CD4-positive, alpha-beta T cell (primary cell): ENCODE results near the gene GALNT14. TPM values are rescaled to one million over a fixed set of nuclear protein-coding genes. Genes with fewer than 3 reads are reported as not detected.

Experiments
- ATAC-seq: fragments of 200-7000 bp; cut with Tn5 transposase; one replicate; pipeline ENCODE4 v1.10.0; 2022; ENCODE audit warnings: mild to moderate bottlenecking; ENCODE audit not compliant: poor library complexity
- CTCF ChIA-PET: fragments of 350-600 bp; sonication (Branson Sonifier 250); formaldehyde crosslinking; loops from one replicate; lab custom pipeline; 2021; ENCODE audit warnings: antibody characterized with exemption, inconsistent platforms; lab: Charles Lee
- POLR2A ChIA-PET: fragments of 350-600 bp; sonication (Branson Sonifier 250); formaldehyde crosslinking; loops from one replicate; lab custom pipeline; 2021; ENCODE audit warnings: antibody characterized with exemption, inconsistent platforms; lab: Charles Lee
- DNase-seq, 14 experiments: peaks; one replicate each; pipeline ENCODE4 v3.0.0-alpha.2; 2013 to 2020; ENCODE audit warnings: mixed read lengths in 2 of 14
- H3K27ac ChIP-seq, 2 donors: one replicate each; pipeline versions ENCODE4 v1.5.1 to v1.7.0; 2013; ENCODE audit warnings: low read length in 2 of 2, low read depth in 1 of 2, mild to moderate bottlenecking in 1 of 2
- H3K27me3 ChIP-seq, 2 experiments: 1 replicate in 1 of 2; 2 replicates in 1 of 2; pipeline versions ENCODE4 v1.6.1 to v1.7.0; 2013; ENCODE audit warnings: low read length in 2 of 2, control low read depth in 1 of 2, mild to moderate bottlenecking in 1 of 2, moderate library complexity in 1 of 2; ENCODE audit not compliant: insufficient read depth in 2 of 2, control insufficient read depth in 1 of 2
- H3K36me3 ChIP-seq: one replicate; pipeline ENCODE4 v1.6.1; 2013; ENCODE audit warnings: low read length, control low read depth; ENCODE audit not compliant: insufficient read depth
- H3K4me1 ChIP-seq: one replicate; pipeline ENCODE4 v1.6.1; 2013; ENCODE audit warnings: low read length, control low read depth; ENCODE audit not compliant: insufficient read depth
- H3K4me3 ChIP-seq: one replicate; pipeline ENCODE4 v1.5.1; 2013; ENCODE audit warnings: mild to moderate bottlenecking, low read length, moderate library complexity
- H3K9me3 ChIP-seq, 2 experiments: 1 replicate in 1 of 2; 2 replicates in 1 of 2; pipeline versions ENCODE4 v1.6.1 to v1.7.0; 2013; ENCODE audit warnings: low read length in 2 of 2, mild to moderate bottlenecking in 2 of 2, control low read depth in 1 of 2, moderate library complexity in 1 of 2; ENCODE audit not compliant: control insufficient read depth in 1 of 2, insufficient read depth in 1 of 2
- H3K27ac Mint-ChIP-seq: one replicate; pipeline ENCODE4 v1.8.0; 2020; ENCODE audit warnings: mixed read lengths
- H3K27me3 Mint-ChIP-seq: one replicate; pipeline ENCODE4 v1.8.0; 2021; ENCODE audit warnings: mixed read lengths
- H3K36me3 Mint-ChIP-seq: one replicate; pipeline ENCODE4 v1.8.0; 2021; ENCODE audit warnings: low read depth, mixed read lengths
- H3K4me1 Mint-ChIP-seq: one replicate; pipeline ENCODE4 v1.8.0; 2021; ENCODE audit warnings: low read depth, mixed read lengths
- H3K4me3 Mint-ChIP-seq: one replicate; pipeline ENCODE4 v1.8.0; 2020; ENCODE audit warnings: mild to moderate bottlenecking, mixed read lengths
- H3K9me3 Mint-ChIP-seq: one replicate; pipeline ENCODE4 v1.8.0; 2020; ENCODE audit warnings: mixed read lengths
- CTCF ChIP-seq: fragments of 200-600 bp; IDR thresholded peaks from one replicate; pipeline ENCODE4 v1.8.0; 2022; ENCODE audit warnings: antibody characterized with exemption, mild to moderate bottlenecking
- intact Hi-C, 2 experiments: fragments of 100-400 bp; cut with DNase I in 1 of 2; cut with micrococcal nuclease in 1 of 2; formaldehyde crosslinking; loops; one replicate each; pipeline versions ENCODE4 v1.15.1 to v1.9.0; 2023 to 2025; cut with DNase I, micrococcal nuclease
- total RNA-seq, 174 experiments: library from RNA in 2 of 174; stranded (reverse) in 2 of 174; gene quantifications; one replicate each; pipeline ENCODE4 v1.2.3 and lab custom pipeline; 2021 to 2026

Gene GALNT14
- total RNA-seq, 2 experiments from 2014 or later: not detected

GRCh38 chr2:30998672-30999071 is 139.6 kb downstream of the GALNT14 start:
- no peak for DNase-seq
- POLR2A ChIA-PET: no interaction called here

GRCh38 chr2:30997979-30998378 is 140.3 kb downstream of the GALNT14 start:
- Histone ChIP-seq H3K4me3 (no peak overlapping the region), H3K27ac (no peak overlapping the region), H3K27me3 (no peaks in the 10 kb centered on the region), H3K36me3 (no peaks in the 10 kb centered on the region), H3K9me3 (no peaks in the 10 kb centered on the region), H3K4me1 (no peaks in the 10 kb centered on the region)
- CTCF ChIA-PET: no interaction called here
- H3K27ac Mint-ChIP-seq: no peak overlapping the region
- DNase-seq (no peak), ATAC-seq (no peak)
- H3K4me1 Mint-ChIP-seq: no peaks in the 10 kb centered on the region
- POLR2A ChIA-PET: no interaction called here
- TF ChIP-seq CTCF: no peak
- H3K27me3 Mint-ChIP-seq: peaks cover 6% of the 10 kb centered on the region
- H3K4me3 Mint-ChIP-seq: no peak overlapping the region
- no peaks in the 10 kb centered on the region for H3K9me3 Mint-ChIP-seq
- intact Hi-C loops: no loop called here
- no peaks in the 10 kb centered on the region for H3K36me3 Mint-ChIP-seq

More at GRCh38 chr2:30998672-30999071, 139.6 kb downstream of the GALNT14 start:
- CTCF ChIA-PET: no interaction called here
- no peak for TF ChIP-seq CTCF
- no peaks in the 10 kb centered on the region for H3K36me3 ChIP-seq
- intact Hi-C loops: no loop called here
- H3K9me3 ChIP-seq: no peaks in the 10 kb centered on the region
- no peaks in the 10 kb centered on the region for H3K4me1 Mint-ChIP-seq
- H3K9me3 Mint-ChIP-seq: no peaks in the 10 kb centered on the region
- no peaks in the 10 kb centered on the region for H3K36me3 Mint-ChIP-seq
- H3K27ac ChIP-seq: no peak overlapping the region
- no peak for ATAC-seq
- H3K4me1 ChIP-seq: no peaks in the 10 kb centered on the region
- no peak overlapping the region for H3K27ac Mint-ChIP-seq
- no peaks in the 10 kb centered on the region for H3K27me3 ChIP-seq
- no peak overlapping the region for H3K4me3 Mint-ChIP-seq
- no peak overlapping the region for H3K4me3 ChIP-seq
- peaks cover 12% of the 10 kb centered on the region for H3K27me3 Mint-ChIP-seq

- Histone ChIP-seq H3K27me3 (no peaks in the 10 kb centered on the region), H3K36me3 (no peaks in the 10 kb centered on the region), H3K27ac (no peak overlapping the region), H3K9me3 (no peaks in the 10 kb centered on the region), H3K4me1 (no peaks in the 10 kb centered on the region), H3K4me3 (no peak overlapping the region)
- intact Hi-C loops: no loop called here
- Mint-ChIP-seq H3K9me3 (no peaks in the 10 kb centered on the region), H3K27ac (no peak overlapping the region), H3K4me3 (no peak overlapping the region), H3K36me3 (no peaks in the 10 kb centered on the region), H3K4me1 (no peaks in the 10 kb centered on the region), H3K27me3 (peaks cover 1% of the 10 kb centered on the region)
- TF ChIP-seq CTCF: no peak
- no peak for ATAC-seq
- DNase-seq: no peak
- POLR2A ChIA-PET: no interaction called here
- CTCF ChIA-PET: no interaction called here
These were observed 143.8 kb downstream of the GALNT14 start for GRCh38 chr2:30994227-30995056.
